H1 (cell line): ENCODE data around the gene KRT13. TPM values are rescaled to one million over a fixed set of nuclear protein-coding genes. Genes with fewer than 3 reads are reported as not detected.
"Not testable (repeated sequence)": the region's sequence is repeated elsewhere in the genome, so short reads cannot be mapped to it uniquely, and the experiment has no call there.

Experiments
- CTCF ChIA-PET: fragments of 300-600 bp; sonication (Branson Sonifier 250); formaldehyde crosslinking; loops from one replicate; lab custom pipeline; 2021; ENCODE audit not compliant: partially characterized antibody; lab: Charles Lee
- POLR2A ChIA-PET: fragments of 300-600 bp; sonication (Branson Sonifier 250); formaldehyde crosslinking; loops from one replicate; lab custom pipeline; 2021; ENCODE audit warnings: inconsistent platforms; ENCODE audit not compliant: partially characterized antibody; lab: Charles Lee
- DNase-seq, 2 experiments: peaks; one replicate each; pipeline versions ENCODE4 v3.0.0 to v3.0.0-alpha.2; 2010 to 2022; ENCODE audit warnings: low spot score in 2 of 2, low read depth in 1 of 2, mixed read lengths in 1 of 2
- FAIRE-seq: peaks from 2 replicates; lab custom pipeline; 2011; peaks lifted over from hg19 to GRCh38; lab: Jason Lieb, UNC
- H2AFZ ChIP-seq: 2 replicates; pipeline ENCODE4 v1.8.1; 2012; ENCODE audit warnings: low read length, inconsistent platforms
- H2AK5ac ChIP-seq: 2 replicates; pipeline ENCODE4 v1.6.1; 2013; ENCODE audit warnings: low read depth, low read length
- H2BK120ac ChIP-seq: replicated peaks from 2 replicates; pipeline ENCODE3; 2013; ENCODE audit warnings: low read depth, low read length, inconsistent platforms
- H2BK12ac ChIP-seq: 2 replicates; pipeline ENCODE4 v1.6.1; 2013; ENCODE audit warnings: low read depth, low read length
- H2BK15ac ChIP-seq: 2 replicates; pipeline ENCODE4 v1.6.1; 2013; ENCODE audit warnings: low read length
- H2BK20ac ChIP-seq: 2 replicates; pipeline ENCODE4 v1.6.1; 2013; ENCODE audit warnings: low read length
- H2BK5ac ChIP-seq: 2 replicates; pipeline ENCODE4 v1.6.1; 2013; ENCODE audit warnings: low read depth, low read length
- H3K14ac ChIP-seq: 2 replicates; pipeline ENCODE4 v1.6.1; 2013; ENCODE audit warnings: inconsistent platforms; ENCODE audit not compliant: insufficient read length
- H3K18ac ChIP-seq: 2 replicates; pipeline ENCODE4 v1.6.1; 2013; ENCODE audit warnings: low read length; ENCODE audit errors: extremely low read depth
- H3K23ac ChIP-seq: 2 replicates; pipeline ENCODE4 v1.6.1; 2013; ENCODE audit warnings: inconsistent platforms; ENCODE audit not compliant: insufficient read length
- H3K23me2 ChIP-seq: 2 replicates; pipeline ENCODE4 v1.6.1; 2013; ENCODE audit warnings: low read depth, low read length
- H3K27ac ChIP-seq: 2 replicates; pipeline ENCODE4 v1.6.1; 2011; ENCODE audit warnings: low read depth, low read length, inconsistent platforms
- H3K27me3 ChIP-seq, 4 experiments: replicated peaks in 1 of 4; 1 replicate in 1 of 4; 2 replicates in 3 of 4; pipeline versions ENCODE4 v1.6.1 to v1.8.1; 2011 to 2013; ENCODE audit warnings: low read length in 3 of 4, mild to moderate bottlenecking in 3 of 4, inconsistent platforms in 2 of 4, mixed read lengths in 2 of 4, moderate library complexity in 1 of 4; ENCODE audit not compliant: control insufficient read depth in 3 of 4, insufficient read depth in 3 of 4; ENCODE audit errors: extremely low read depth in 1 of 4
- H3K36me3 ChIP-seq, 4 experiments: 2 replicates each; pipeline versions ENCODE4 v1.6.1 to v1.8.1; 2011 to 2013; ENCODE audit warnings: mild to moderate bottlenecking in 4 of 4, low read length in 3 of 4, moderate library complexity in 2 of 4, control low read depth in 1 of 4, inconsistent platforms in 1 of 4; ENCODE audit not compliant: insufficient read depth in 4 of 4, control insufficient read depth in 2 of 4
- H3K4ac ChIP-seq: replicated peaks from 2 replicates; pipeline ENCODE3; 2013; ENCODE audit warnings: low read length, low read depth, mixed read lengths, inconsistent platforms; ENCODE audit not compliant: insufficient read length
- H3K4me1 ChIP-seq, 4 experiments: replicated peaks in 1 of 4; 1 replicate in 1 of 4; 2 replicates in 3 of 4; pipeline versions ENCODE4 v1.6.1 to v1.8.1; 2011 to 2013; ENCODE audit warnings: low read length in 3 of 4, inconsistent platforms in 2 of 4, mixed read lengths in 1 of 4; ENCODE audit not compliant: insufficient read depth in 4 of 4, control insufficient read depth in 3 of 4
- H3K4me2 ChIP-seq, 2 experiments: 2 replicates each; pipeline versions ENCODE4 v1.6.1 to v1.8.1; 2011 to 2013; ENCODE audit warnings: low read depth in 2 of 2, low read length in 2 of 2, control low read depth in 1 of 2, inconsistent platforms in 1 of 2, mild to moderate bottlenecking in 1 of 2; ENCODE audit not compliant: insufficient read depth in 1 of 2
- H3K4me3 ChIP-seq, 4 experiments: fragments of 200-600, 300-600 bp in 1 of 4; sonication (generic), shearing (Covaris generic), sonication (Bioruptor Twin) in 1 of 4; 2 replicates each; pipeline versions ENCODE4 v1.5.1 to v1.8.1; 2011 to 2016; ENCODE audit warnings: low read length in 4 of 4, low read depth in 3 of 4, control low read depth in 2 of 4, inconsistent platforms in 2 of 4, mild to moderate bottlenecking in 2 of 4, mixed read lengths in 1 of 4, moderate library complexity in 1 of 4; ENCODE audit not compliant: insufficient read depth in 2 of 4; ENCODE audit errors: extremely low read depth in 1 of 4
- H3K56ac ChIP-seq: replicated peaks from 2 replicates; pipeline ENCODE3; 2013; ENCODE audit warnings: low read depth, mild to moderate bottlenecking, mixed read lengths, low read length, inconsistent platforms; ENCODE audit not compliant: insufficient read length
- H3K79me1 ChIP-seq: 2 replicates; pipeline ENCODE4 v1.6.1; 2013; ENCODE audit warnings: low read depth, low read length, control low read depth
- H3K79me2 ChIP-seq, 2 experiments: 2 replicates each; pipeline versions ENCODE4 v1.6.1 to v1.8.1; 2012 to 2013; ENCODE audit warnings: low read length in 2 of 2, mild to moderate bottlenecking in 2 of 2, inconsistent platforms in 1 of 2; ENCODE audit not compliant: insufficient read depth in 2 of 2, control insufficient read depth in 1 of 2
- H3K9ac ChIP-seq, 4 experiments: replicated peaks in 1 of 4; 1 replicate in 1 of 4; 2 replicates in 3 of 4; pipeline versions ENCODE4 v1.6.1 to v1.8.1; 2011 to 2013; ENCODE audit warnings: low read depth in 3 of 4, low read length in 3 of 4, control low read depth in 2 of 4, mild to moderate bottlenecking in 2 of 4, moderate library complexity in 2 of 4, inconsistent platforms in 1 of 4; ENCODE audit errors: extremely low read depth in 1 of 4
- H3K9me3 ChIP-seq, 2 experiments: 2 replicates each; pipeline versions ENCODE4 v1.6.1 to v1.8.1; 2012 to 2013; ENCODE audit warnings: mild to moderate bottlenecking in 2 of 2, moderate library complexity in 2 of 2, control low read depth in 1 of 2, inconsistent platforms in 1 of 2, low read depth in 1 of 2, low read length in 1 of 2, mixed read lengths in 1 of 2; ENCODE audit not compliant: insufficient read depth in 2 of 2
- H4K20me1 ChIP-seq, 2 experiments: replicated peaks in 1 of 2; 2 replicates each; pipeline versions ENCODE3 to v1.8.1; 2011 to 2013; ENCODE audit warnings: inconsistent platforms in 2 of 2, low read length in 2 of 2, mild to moderate bottlenecking in 1 of 2; ENCODE audit not compliant: insufficient read depth in 2 of 2, control insufficient read depth in 1 of 2
- H4K5ac ChIP-seq: 2 replicates; pipeline ENCODE4 v1.6.1; 2013; ENCODE audit warnings: low read length, low read depth, mixed read lengths, inconsistent platforms; ENCODE audit not compliant: insufficient read length
- H4K8ac ChIP-seq: 2 replicates; pipeline ENCODE4 v1.8.0; 2013; ENCODE audit warnings: mild to moderate bottlenecking, moderate library complexity, low read length, inconsistent platforms; ENCODE audit not compliant: insufficient read depth; ENCODE audit errors: extremely low read depth
- H4K91ac ChIP-seq: replicated peaks from 2 replicates; pipeline ENCODE3; 2013; ENCODE audit warnings: low read length, mixed read lengths, inconsistent platforms; ENCODE audit not compliant: insufficient read length
- WGBS, 2 experiments: shearing (Covaris generic) in 1 of 2; methylation state at CpG; one replicate each; pipeline versions ENCODE4 v1.1.6 to v1.1.7; 2013 to 2015; ENCODE audit warnings: low lambda C conversion rate in 2 of 2, mixed read lengths in 2 of 2, inconsistent platforms in 1 of 2, low coverage in 1 of 2, missing lambda C conversion rate in 1 of 2; ENCODE audit not compliant: insufficient replicate concordance in 2 of 2, insufficient coverage in 1 of 2, insufficient read length in 1 of 2; ENCODE audit errors: extremely low coverage in 1 of 2, missing lambda C conversion rate in 1 of 2; 5-methylcytosine and 5-hydroxymethylcytosine counted together
- polyA plus RNA-seq, 7 experiments: library from polyadenylated mRNA; depleted of rRNA in 3 of 7; stranded (reverse) in 5 of 7; unstranded in 2 of 7; fragments of >200 nt in 5 of 7; fragments of 200-250 nt in 2 of 7; gene quantifications; 1 replicate in 5 of 7; 2 replicates in 1 of 7; 4 replicates in 1 of 7; pipeline versions ENCODE4 v1.2.1 to v1.2.3, GENCODE V29; 2011 to 2013; ENCODE audit warnings: missing spikeins in 2 of 7, mixed read lengths in 2 of 7
- total RNA-seq: library from RNA; stranded (reverse); fragmentation: NEBNext Ultra II Directional; extraction: Animal tissue kit (Norgen Biotek cat#: 25700); gene quantifications from 2 replicates; pipeline ENCODE4 v1.2.1, GENCODE V29; 2021

The KRT13 gene
- total and polyA plus RNA-seq, 2 of the 8 experiments (the other 6 are each of a cell fraction or from before 2014, with no cell fraction given) = 0.09 TPM; not detected in 1

GRCh38 chr17:41542786-41543185, 37.4 kb upstream of the KRT13 start:
- WGBS, 2 experiments = 88% methylated on average over 10 of the region's 10 CpGs; no CpG with 5 or more reads in 1 of the 2 experiments

More at GRCh38 chr17:41542786-41543185, 37.4 kb upstream of the KRT13 start:
- H2BK120ac ChIP-seq, H2BK12ac ChIP-seq, H2BK5ac ChIP-seq, H3K23me2 ChIP-seq, DNase-seq, H2AK5ac ChIP-seq, H3K79me1 ChIP-seq, H3K79me2 ChIP-seq, H3K4me2 ChIP-seq, H3K27me3 ChIP-seq, H3K4me3 ChIP-seq, H3K23ac ChIP-seq, H3K56ac ChIP-seq, H3K14ac ChIP-seq, H4K20me1 ChIP-seq, H2AFZ ChIP-seq, H2BK20ac ChIP-seq, H2BK15ac ChIP-seq, H4K91ac ChIP-seq, H3K36me3 ChIP-seq, H4K5ac ChIP-seq, H3K18ac ChIP-seq, H3K9me3 ChIP-seq, H3K9ac ChIP-seq, H4K8ac ChIP-seq, H3K4ac ChIP-seq, FAIRE-seq, H3K27ac ChIP-seq: not testable (repeated sequence)
- POLR2A ChIA-PET = interaction anchor here (1.1 to 16.2 kb wide), 3 partner anchors 10 to 146 kb away, joined by 3 to 293 read pairs (median 3); partner anchors contain the start of gene KRT19
- CTCF ChIA-PET = interaction anchor here (0.7 to 21.2 kb wide), 7 partner anchors 10 to 121 kb away, joined by 3 to 492 read pairs (median 4); partner anchors contain the start of genes KRT13, KRT35 and KRT36
- H3K4me1 ChIP-seq = peaks cover 14 to 27% (median 20%) of the 10 kb centered on the region in 4 experiments
